ENCODE measurements around the gene SREBF2. TPM values are rescaled to one million over a fixed set of nuclear protein-coding genes. Genes with fewer than 3 reads are reported as not detected.

SREBF2 gene
- total RNA-seq, 3 donors from 2014 or later (not counting 1 experiment from before 2014, with no cell fraction given), result 101 to 106 (median 105) TPM

GRCh38 chr22:41875531-41876270 is 42.8 kb downstream of the SREBF2 start:
- Histone ChIP-seq H3K27ac (ENCODE audit: low read length) (no peak overlapping the region), H3K27me3 (ENCODE audit: control insufficient read depth, insufficient read depth, low read length) (no peaks in the 10 kb centered on the region), H3K4me3 (ENCODE audit: low read length) (no peak overlapping the region), H3K36me3 (ENCODE audit: control insufficient read depth, insufficient read depth, low read length) (peaks cover 54% of the 10 kb centered on the region), H3K4me1 (ENCODE audit: control insufficient read depth, insufficient read depth, low read length) (peaks cover 14% of the 10 kb centered on the region), H3K9me3 (ENCODE audit: control insufficient read depth, insufficient read depth, low read length) (no peaks in the 10 kb centered on the region)
- no peaks in the 10 kb centered on the region for H3K27me3 Mint-ChIP-seq (ENCODE audit: low read depth in 2 of 2)
- H3K36me3 Mint-ChIP-seq, result peaks cover 14% of the 10 kb centered on the region
- H3K9me3 Mint-ChIP-seq, result no peaks in the 10 kb centered on the region
- H3K4me3 Mint-ChIP-seq, result no peak overlapping the region
- no peak for DNase-seq
- peak overlapping the region in 1 of 2 donors; percentile 14 for H3K27ac Mint-ChIP-seq
- intact Hi-C loops (cut with micrococcal nuclease), result no loop called here
- 96% methylated on average over 10 of the region's 10 CpGs for WGBS (ENCODE audit: insufficient coverage)
- no peak for ATAC-seq
- peaks cover 0 to 16% of the 10 kb centered on the region in 2 donors for H3K4me1 Mint-ChIP-seq
- TF ChIP-seq CTCF (IDR thresholded peaks at IDR 0.05), result no peak

- Mint-ChIP-seq H3K4me3 (no peak overlapping the region), H3K27ac (peak overlapping the region in 1 of 2 donors; percentile 14), H3K9me3 (no peaks in the 10 kb centered on the region), H3K4me1 (peaks cover 0 to 16% of the 10 kb centered on the region in 2 donors), H3K36me3 (peaks cover 18% of the 10 kb centered on the region), H3K27me3 (ENCODE audit: low read depth in 2 of 2) (no peaks in the 10 kb centered on the region)
- intact Hi-C loops (cut with micrococcal nuclease), result no loop called here
- Histone ChIP-seq H3K4me1 (ENCODE audit: control insufficient read depth, insufficient read depth, low read length) (peaks cover 14% of the 10 kb centered on the region), H3K27ac (ENCODE audit: low read length) (no peak overlapping the region), H3K9me3 (ENCODE audit: control insufficient read depth, insufficient read depth, low read length) (no peaks in the 10 kb centered on the region), H3K27me3 (ENCODE audit: control insufficient read depth, insufficient read depth, low read length) (no peaks in the 10 kb centered on the region), H3K4me3 (ENCODE audit: low read length) (no peak overlapping the region), H3K36me3 (ENCODE audit: control insufficient read depth, insufficient read depth, low read length) (peaks cover 54% of the 10 kb centered on the region)
- DNase-seq, result no peak
- no peak for TF ChIP-seq CTCF (IDR thresholded peaks at IDR 0.05)
- 94% methylated on average over 2 of the region's 3 CpGs for WGBS (ENCODE audit: insufficient coverage)
- no peak for ATAC-seq
Measured at GRCh38 chr22:41876275-41876674, 43.4 kb downstream of the SREBF2 start.

GRCh38 chr22:41876675-41877074 is 43.8 kb downstream of the SREBF2 start:
- DNase-seq (peak in 1 of 2 donors; percentile 23), ATAC-seq (no peak)
- intact Hi-C loops (cut with micrococcal nuclease), result no loop called here
- Histone ChIP-seq H3K4me3 (ENCODE audit: low read length) (no peak overlapping the region), H3K27me3 (ENCODE audit: control insufficient read depth, insufficient read depth, low read length) (no peaks in the 10 kb centered on the region), H3K9me3 (ENCODE audit: control insufficient read depth, insufficient read depth, low read length) (no peaks in the 10 kb centered on the region), H3K4me1 (ENCODE audit: control insufficient read depth, insufficient read depth, low read length) (peaks cover 14% of the 10 kb centered on the region), H3K36me3 (ENCODE audit: control insufficient read depth, insufficient read depth, low read length) (peaks cover 57% of the 10 kb centered on the region), H3K27ac (ENCODE audit: low read length) (no peak overlapping the region)
- no peak for TF ChIP-seq CTCF (IDR thresholded peaks at IDR 0.05)
- Mint-ChIP-seq H3K9me3 (no peaks in the 10 kb centered on the region), H3K36me3 (peaks cover 22% of the 10 kb centered on the region), H3K27ac (peak overlapping the region in 1 of 2 donors; percentile 14), H3K27me3 (ENCODE audit: low read depth in 2 of 2) (no peaks in the 10 kb centered on the region), H3K4me3 (no peak overlapping the region), H3K4me1 (peaks cover 0 to 16% of the 10 kb centered on the region in 2 donors)

- H3K9me3 Mint-ChIP-seq, result no peaks in the 10 kb centered on the region
- H3K4me3 ChIP-seq (ENCODE audit: low read length), result no peak overlapping the region
- DNase-seq (no peak), ATAC-seq (no peak)
- no peaks in the 10 kb centered on the region for H3K27me3 ChIP-seq (ENCODE audit: control insufficient read depth, insufficient read depth, low read length)
- H3K36me3 Mint-ChIP-seq, result peaks cover 23% of the 10 kb centered on the region
- intact Hi-C loops (cut with micrococcal nuclease), result no loop called here
- no peak overlapping the region for H3K4me3 Mint-ChIP-seq
- peaks cover 0 to 11% of the 10 kb centered on the region in 2 donors for H3K4me1 Mint-ChIP-seq
- H3K27ac ChIP-seq (ENCODE audit: low read length), result no peak overlapping the region
- no peak overlapping the region for H3K27ac Mint-ChIP-seq
- H3K36me3 ChIP-seq (ENCODE audit: control insufficient read depth, insufficient read depth, low read length), result peaks cover 72% of the 10 kb centered on the region
- H3K4me1 ChIP-seq (ENCODE audit: control insufficient read depth, insufficient read depth, low read length), result peaks cover 15% of the 10 kb centered on the region
- no peak for TF ChIP-seq CTCF (IDR thresholded peaks at IDR 0.05)
- no peaks in the 10 kb centered on the region for H3K27me3 Mint-ChIP-seq (ENCODE audit: low read depth in 2 of 2)
- 96% methylated on average over 16 of the region's 16 CpGs for WGBS (ENCODE audit: insufficient coverage)
- no peaks in the 10 kb centered on the region for H3K9me3 ChIP-seq (ENCODE audit: control insufficient read depth, insufficient read depth, low read length)
Measured at GRCh38 chr22:41880653-41881052, 47.7 kb downstream of the SREBF2 start.

Data from natural killer cell (primary cell).